Thyroid gland (tissue), 4 donors: Measurements from ENCODE around the gene SCFD2.

Source experiments
- POLR2A ChIP-seq, 2 donors: fragments of 450-650 bp; IDR thresholded peaks; one replicate each; pipeline ENCODE4 v1.6.1; 2017; ENCODE audit warnings: antibody characterized with exemption in 2 of 2, mild to moderate bottlenecking in 2 of 2, moderate library complexity in 1 of 2
- TF ChIP-seq, protein P1 (sequence below), 6 experiments: fragments of 200-600 bp in 3 of 6; fragments of 450-650 bp in 3 of 6; sonication (generic) in 3 of 6; IDR thresholded peaks; one replicate each; pipeline ENCODE4 v1.5.1; 2016 to 2019; ENCODE audit warnings: antibody characterized with exemption in 6 of 6, mild to moderate bottlenecking in 2 of 6, inconsistent platforms in 1 of 6, moderate library complexity in 1 of 6

DNA sequence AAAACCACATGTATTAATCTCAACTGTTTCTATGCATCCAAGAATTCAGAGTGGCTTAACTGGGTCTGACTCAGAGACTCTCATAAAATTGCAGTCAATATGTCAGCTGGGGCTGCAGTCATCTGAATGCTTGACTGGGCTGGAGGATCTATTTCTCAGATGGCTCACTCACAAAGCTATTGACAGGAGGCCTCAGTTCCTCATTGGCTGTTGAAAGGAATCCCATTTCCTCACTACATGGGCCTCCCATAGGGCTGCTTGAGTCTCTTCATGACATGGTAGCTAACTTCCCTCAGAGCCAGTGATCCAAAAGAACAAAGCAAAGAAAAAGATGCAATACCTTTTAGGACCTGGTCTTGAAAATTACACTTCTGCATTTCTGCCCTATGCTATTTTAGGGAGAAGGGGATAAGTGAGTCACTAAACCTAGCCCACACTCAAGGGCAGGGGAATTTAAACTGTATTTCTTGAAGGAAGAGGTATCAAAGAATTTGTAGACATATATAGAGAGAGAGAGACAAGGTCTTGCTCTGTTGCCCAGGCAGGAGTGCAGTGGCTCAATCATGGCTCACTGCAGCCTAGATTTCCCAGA lies 9.8 kb downstream of the SCFD2 start:
- TF ChIP-seq, protein P1, sequence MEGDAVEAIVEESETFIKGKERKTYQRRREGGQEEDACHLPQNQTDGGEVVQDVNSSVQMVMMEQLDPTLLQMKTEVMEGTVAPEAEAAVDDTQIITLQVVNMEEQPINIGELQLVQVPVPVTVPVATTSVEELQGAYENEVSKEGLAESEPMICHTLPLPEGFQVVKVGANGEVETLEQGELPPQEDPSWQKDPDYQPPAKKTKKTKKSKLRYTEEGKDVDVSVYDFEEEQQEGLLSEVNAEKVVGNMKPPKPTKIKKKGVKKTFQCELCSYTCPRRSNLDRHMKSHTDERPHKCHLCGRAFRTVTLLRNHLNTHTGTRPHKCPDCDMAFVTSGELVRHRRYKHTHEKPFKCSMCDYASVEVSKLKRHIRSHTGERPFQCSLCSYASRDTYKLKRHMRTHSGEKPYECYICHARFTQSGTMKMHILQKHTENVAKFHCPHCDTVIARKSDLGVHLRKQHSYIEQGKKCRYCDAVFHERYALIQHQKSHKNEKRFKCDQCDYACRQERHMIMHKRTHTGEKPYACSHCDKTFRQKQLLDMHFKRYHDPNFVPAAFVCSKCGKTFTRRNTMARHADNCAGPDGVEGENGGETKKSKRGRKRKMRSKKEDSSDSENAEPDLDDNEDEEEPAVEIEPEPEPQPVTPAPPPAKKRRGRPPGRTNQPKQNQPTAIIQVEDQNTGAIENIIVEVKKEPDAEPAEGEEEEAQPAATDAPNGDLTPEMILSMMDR (IDR thresholded peaks at IDR 0.05) = no peak
- no peak for TF ChIP-seq POLR2A (IDR thresholded peaks at IDR 0.05)
